ENCODE measurements around the gene L1CAM. TPM values are rescaled to one million over a fixed set of nuclear protein-coding genes. Genes with fewer than 3 reads are reported as not detected.
A peak's percentile ranks its signal among the peaks of the same experiment; 100 is the strongest.

L1CAM gene
- total RNA-seq, 1 donor from 2014 or later, result 137 TPM

DNA sequence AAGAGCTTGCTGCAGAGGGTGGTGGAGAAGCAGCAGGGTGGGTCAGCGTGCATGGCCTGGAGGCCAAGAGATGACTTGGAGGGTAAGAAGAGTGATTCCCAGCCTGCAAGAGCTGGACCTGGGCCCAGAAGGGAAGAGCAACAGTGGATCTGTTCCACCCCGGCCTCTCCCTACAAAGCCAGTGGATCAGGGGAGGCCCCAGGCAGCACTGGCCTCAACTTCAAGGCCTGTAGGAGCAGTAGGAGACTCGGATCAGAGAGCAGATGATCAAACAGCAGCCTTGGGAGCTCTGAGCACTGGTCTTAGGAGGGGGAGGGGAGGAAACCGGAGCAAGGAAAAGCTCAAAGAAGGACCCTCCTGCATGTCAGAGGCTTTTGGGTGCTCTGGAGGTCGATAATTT, 7.6 kb downstream of the L1CAM start:
- H3K27me3 Mint-ChIP-seq (ENCODE audit: low read depth), result peaks cover 11% of the 10 kb centered on the region
- DNase-seq (ENCODE audit: low read depth, low spot score), result no peak
- peaks cover 5% of the 10 kb centered on the region for H3K9me3 Mint-ChIP-seq
- peak overlapping the region; percentile 83 for H3K4me3 Mint-ChIP-seq
- peaks cover 56% of the 10 kb centered on the region for H3K4me1 Mint-ChIP-seq
- H3K36me3 Mint-ChIP-seq (ENCODE audit: low read depth), result peaks cover 9% of the 10 kb centered on the region
- H3K27ac Mint-ChIP-seq (ENCODE audit: unreplicated experiment), result peak overlapping the region; percentile 58
- TF ChIP-seq CTCF (conservative IDR thresholded peaks at IDR 0.05), result no peak

GRCh38 chrX:153877571-153878261, 8.3 kb downstream of the L1CAM start:
- Mint-ChIP-seq H3K27me3 (ENCODE audit: low read depth) (peaks cover 11% of the 10 kb centered on the region), H3K4me3 (peak overlapping the region; percentile 83), H3K4me1 (peaks cover 58% of the 10 kb centered on the region), H3K36me3 (ENCODE audit: low read depth) (peaks cover 9% of the 10 kb centered on the region), H3K27ac (ENCODE audit: unreplicated experiment) (no peak overlapping the region), H3K9me3 (peaks cover 5% of the 10 kb centered on the region)
- DNase-seq (ENCODE audit: low read depth, low spot score), result no peak
- no peak for TF ChIP-seq CTCF (conservative IDR thresholded peaks at IDR 0.05)

GRCh38 chrX:153876112-153876491, 9.9 kb downstream of the L1CAM start:
- no peak for TF ChIP-seq CTCF (conservative IDR thresholded peaks at IDR 0.05)
- Mint-ChIP-seq H3K27ac (ENCODE audit: unreplicated experiment) (peak overlapping the region; percentile 82), H3K4me3 (peak overlapping the region; percentile 64), H3K4me1 (peaks cover 63% of the 10 kb centered on the region), H3K27me3 (ENCODE audit: low read depth) (peaks cover 7% of the 10 kb centered on the region), H3K36me3 (ENCODE audit: low read depth) (peaks cover 9% of the 10 kb centered on the region), H3K9me3 (peaks cover 5% of the 10 kb centered on the region)
- DNase-seq (ENCODE audit: low read depth, low spot score), result no peak

DNA sequence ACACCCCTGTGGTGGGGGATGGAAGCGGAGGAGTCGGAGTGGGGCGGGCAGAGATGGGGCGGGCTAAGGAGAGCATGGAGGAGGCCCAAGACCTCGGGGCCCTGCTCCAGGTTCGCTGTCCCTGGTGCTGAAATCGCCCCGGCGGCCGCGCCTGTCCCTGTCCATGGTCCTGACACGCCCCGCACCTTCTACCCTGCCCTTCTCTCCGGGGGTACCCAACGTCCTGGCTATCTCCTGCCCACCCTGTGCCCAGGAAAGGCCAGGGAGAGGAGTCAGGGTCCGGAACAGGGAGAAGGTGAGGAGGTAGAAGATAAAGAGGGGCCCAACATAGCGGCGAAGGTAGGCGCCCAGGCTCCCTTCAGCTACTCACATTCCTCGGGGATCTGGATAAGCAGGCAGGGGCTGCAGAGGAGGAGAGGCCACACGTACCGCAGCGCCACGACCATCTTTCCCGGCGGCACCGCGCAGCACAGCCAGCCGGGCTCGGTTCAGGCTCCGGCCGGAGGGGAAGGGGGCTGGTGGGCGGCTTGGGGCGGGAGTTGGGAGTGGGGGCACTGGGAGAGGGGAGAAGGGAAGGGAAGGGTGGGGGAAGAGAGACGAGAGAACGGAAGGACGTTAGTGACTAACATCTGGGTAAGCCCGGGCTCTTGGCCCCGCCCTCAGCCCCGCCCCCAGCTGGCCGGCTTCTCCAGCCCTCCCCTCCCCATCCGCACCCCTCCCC, 10.4 kb downstream of the L1CAM start:
- H3K4me1 Mint-ChIP-seq, result peaks cover 59% of the 10 kb centered on the region
- H3K9me3 Mint-ChIP-seq, result peaks cover 5% of the 10 kb centered on the region
- DNase-seq (ENCODE audit: low read depth, low spot score), result peak; percentile 78
- peak overlapping the region; percentile 31 for H3K4me3 Mint-ChIP-seq
- peaks cover 7% of the 10 kb centered on the region for H3K27me3 Mint-ChIP-seq (ENCODE audit: low read depth)
- no peak overlapping the region for H3K27ac Mint-ChIP-seq (ENCODE audit: unreplicated experiment)
- TF ChIP-seq CTCF (conservative IDR thresholded peaks at IDR 0.05), result no peak
- H3K36me3 Mint-ChIP-seq (ENCODE audit: low read depth), result peaks cover 9% of the 10 kb centered on the region

- peak overlapping the region; percentile 59 for H3K4me3 Mint-ChIP-seq
- H3K27ac Mint-ChIP-seq (ENCODE audit: unreplicated experiment), result no peak overlapping the region
Measured at GRCh38 chrX:153874366-153875125, 11.4 kb downstream of the L1CAM start.

More at GRCh38 chrX:153874366-153875125, 11.4 kb downstream of the L1CAM start:
- peaks cover 51% of the 10 kb centered on the region for H3K4me1 Mint-ChIP-seq
- peaks cover 5% of the 10 kb centered on the region for H3K9me3 Mint-ChIP-seq
- H3K27me3 Mint-ChIP-seq (ENCODE audit: low read depth), result peaks cover 7% of the 10 kb centered on the region
- TF ChIP-seq CTCF (conservative IDR thresholded peaks at IDR 0.05), result no peak
- DNase-seq (ENCODE audit: low read depth, low spot score), result no peak
- peaks cover 9% of the 10 kb centered on the region for H3K36me3 Mint-ChIP-seq (ENCODE audit: low read depth)
